ENCODE measurements around the gene GBA3.
A peak's percentile ranks its signal among the peaks of the same experiment; 100 is the strongest.

Gene GBA3

DNA sequence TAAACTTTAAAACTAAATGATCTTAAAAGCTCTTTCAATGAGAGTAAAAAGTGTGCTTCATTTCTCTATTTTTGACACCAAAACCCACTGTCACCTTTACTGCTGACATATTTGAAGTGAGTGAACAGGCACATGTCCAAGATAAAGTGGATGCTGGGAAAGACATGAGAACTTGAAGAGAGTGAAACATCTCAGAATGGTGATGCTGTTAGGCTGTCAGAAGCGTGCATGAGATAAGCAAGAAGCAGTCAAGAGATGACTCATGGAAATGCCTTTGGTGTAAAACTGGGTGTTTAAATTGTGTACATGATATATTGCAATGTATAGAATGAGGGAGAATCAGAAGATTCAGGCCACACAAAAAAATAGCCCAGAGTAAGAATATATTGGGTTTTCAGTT lies 21.8 kb upstream of the GBA3 start:
- no peak for TF ChIP-seq Cebpa-rat (IDR thresholded peaks at IDR 0.05)

DNA sequence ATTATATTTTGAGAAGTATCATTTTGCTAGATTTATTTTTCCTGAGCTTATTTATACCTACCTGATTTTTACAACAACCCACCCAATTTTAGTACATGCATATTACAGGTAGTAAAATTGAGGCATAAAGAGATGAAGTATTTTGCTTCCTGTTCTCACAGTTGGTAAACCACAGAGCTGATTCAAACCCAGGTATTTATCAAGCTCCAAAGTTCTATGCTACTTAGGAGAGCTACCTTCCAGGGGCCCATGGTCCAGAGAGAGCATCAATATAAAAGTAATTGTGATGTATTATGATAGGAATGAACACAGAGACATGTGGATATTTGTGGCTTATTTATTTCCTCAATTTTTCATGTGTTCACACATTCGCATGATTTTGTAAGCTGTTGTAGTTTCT lies 20.2 kb upstream of the GBA3 start:
- no peaks in the 10 kb centered on the region for H3K36me3 ChIP-seq
- peaks cover 27% of the 10 kb centered on the region for H3K4me1 ChIP-seq

More for the DNA sequence above, 21.8 kb upstream of the GBA3 start:
- Histone ChIP-seq H3K27ac (no peak overlapping the region), H3K9me3 (no peaks in the 10 kb centered on the region), H3K4me3 (no peak overlapping the region), H4K20me1 (no peaks in the 10 kb centered on the region), H3K36me3 (no peaks in the 10 kb centered on the region), H3K4me2 (no peak overlapping the region), H3K4me1 (peaks cover 27% of the 10 kb centered on the region), H3K27me3 (no peaks in the 10 kb centered on the region), H3K9ac (no peak overlapping the region)

DNA sequence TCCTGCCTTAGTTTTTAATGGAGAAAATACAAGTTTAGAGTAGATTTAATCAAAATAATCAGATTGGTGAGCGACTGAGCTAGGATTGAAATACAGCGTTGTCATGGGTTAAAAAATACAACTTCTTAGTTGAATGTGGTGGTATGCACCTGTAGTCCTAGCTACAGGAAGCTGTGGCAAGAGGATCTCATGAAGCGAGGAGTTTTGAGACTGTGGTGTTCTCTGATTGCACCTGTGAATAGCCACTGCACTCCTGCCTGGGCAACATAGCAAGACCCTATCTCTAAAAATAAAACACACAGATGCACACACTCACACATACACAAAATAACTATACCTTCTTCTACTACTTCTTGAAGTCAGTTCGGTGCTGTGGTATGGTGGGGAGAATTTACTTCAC lies 19.8 kb upstream of the GBA3 start:
- Histone ChIP-seq H4K20me1 (no peaks in the 10 kb centered on the region), H3K4me3 (no peak overlapping the region), H3K4me2 (no peak overlapping the region), H3K4me1 (peaks cover 26% of the 10 kb centered on the region), H3K9ac (no peak overlapping the region), H3K36me3 (no peaks in the 10 kb centered on the region), H3K27me3 (no peaks in the 10 kb centered on the region), H3K27ac (no peak overlapping the region), H3K9me3 (no peaks in the 10 kb centered on the region)
- TF ChIP-seq Cebpa-rat (IDR thresholded peaks at IDR 0.05), result no peak

More for the DNA sequence above, 20.2 kb upstream of the GBA3 start:
- Histone ChIP-seq H3K9ac (no peak overlapping the region), H3K4me3 (no peak overlapping the region), H3K27me3 (no peaks in the 10 kb centered on the region), H3K27ac (no peak overlapping the region), H3K4me2 (no peak overlapping the region), H3K9me3 (no peaks in the 10 kb centered on the region), H4K20me1 (no peaks in the 10 kb centered on the region)
- TF ChIP-seq Cebpa-rat (IDR thresholded peaks at IDR 0.05), result no peak

DNA sequence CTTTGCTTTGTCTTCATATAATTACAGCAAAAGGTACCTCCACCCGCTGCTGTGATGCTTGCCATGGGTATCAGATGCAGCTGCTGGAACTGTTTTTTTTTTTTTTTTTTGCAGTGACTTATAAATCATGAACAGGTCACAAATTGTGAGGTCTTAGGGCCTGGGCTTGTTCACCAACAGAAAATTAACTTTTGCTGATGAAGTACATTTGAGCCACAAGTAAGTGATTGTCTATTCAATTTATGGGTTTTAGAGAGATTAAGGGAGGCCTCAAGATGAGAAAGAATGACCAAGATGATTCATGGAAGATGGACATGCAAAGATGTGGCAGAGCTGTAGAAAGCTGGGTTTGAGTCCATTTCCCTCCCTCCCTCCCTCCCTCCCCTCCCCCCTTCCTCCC lies 18.0 kb upstream of the GBA3 start:
- Histone ChIP-seq H3K27ac (no peak overlapping the region), H3K4me3 (no peak overlapping the region), H3K9ac (no peak overlapping the region), H3K9me3 (no peaks in the 10 kb centered on the region), H3K27me3 (no peaks in the 10 kb centered on the region), H3K36me3 (no peaks in the 10 kb centered on the region), H4K20me1 (no peaks in the 10 kb centered on the region), H3K4me1 (peaks cover 12% of the 10 kb centered on the region), H3K4me2 (no peak overlapping the region)
- no peak for TF ChIP-seq Cebpa-rat (IDR thresholded peaks at IDR 0.05)

DNA sequence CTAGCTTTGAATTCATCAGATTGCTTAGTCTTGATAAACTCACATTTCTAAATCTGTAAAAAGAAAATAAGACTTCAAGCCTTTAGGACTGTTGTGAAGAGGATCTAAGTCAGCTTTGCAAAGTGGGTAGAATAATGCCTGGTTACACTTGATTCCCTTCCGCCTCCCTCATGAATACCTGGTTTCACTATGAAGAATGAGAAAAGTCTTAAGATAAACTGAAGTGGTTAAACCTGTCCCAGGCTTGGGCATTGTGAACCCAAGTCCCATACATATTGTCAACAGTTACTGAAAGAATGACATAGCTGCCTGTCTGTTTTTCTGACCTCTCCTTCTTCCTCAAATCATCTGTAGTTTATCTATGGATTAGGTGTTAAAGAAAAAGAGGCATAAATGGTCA lies 16.7 kb upstream of the GBA3 start:
- Histone ChIP-seq H3K36me3 (no peaks in the 10 kb centered on the region), H3K4me2 (no peak overlapping the region), H3K9ac (no peak overlapping the region), H3K27ac (no peak overlapping the region), H3K4me1 (peaks cover 14% of the 10 kb centered on the region; the same call in 1 of the 2 replicates), H3K27me3 (no peaks in the 10 kb centered on the region), H3K4me3 (no peak overlapping the region), H3K9me3 (no peaks in the 10 kb centered on the region), H4K20me1 (no peaks in the 10 kb centered on the region)
- TF ChIP-seq Cebpa-rat (IDR thresholded peaks at IDR 0.05), result no peak

DNA sequence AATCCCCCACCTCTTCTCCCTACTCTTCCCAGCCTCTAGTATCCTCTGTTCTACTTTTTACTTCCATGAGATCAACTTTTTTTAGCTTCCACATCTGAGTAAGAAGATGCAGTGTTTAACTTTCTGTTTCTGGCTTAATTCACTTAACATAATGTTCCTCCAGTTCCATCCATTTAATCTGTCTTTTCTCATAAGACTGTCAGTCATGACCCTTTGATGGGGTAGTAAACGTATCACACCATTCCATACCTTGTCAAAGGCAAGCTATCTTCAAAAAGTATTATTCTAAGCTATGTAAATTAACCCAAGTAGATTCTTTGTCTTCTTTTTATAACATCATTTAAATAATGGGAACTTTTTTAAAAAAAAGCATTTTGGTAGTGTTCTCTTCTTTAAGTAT lies 15.0 kb upstream of the GBA3 start:
- Histone ChIP-seq H4K20me1 (no peaks in the 10 kb centered on the region), H3K27ac (no peak overlapping the region), H3K4me3 (no peak overlapping the region), H3K4me1 (peaks cover 12% of the 10 kb centered on the region; the same call in 1 of the 2 replicates), H3K36me3 (no peaks in the 10 kb centered on the region), H3K4me2 (no peak overlapping the region), H3K9ac (no peak overlapping the region), H3K27me3 (no peaks in the 10 kb centered on the region), H3K9me3 (no peaks in the 10 kb centered on the region)
- no peak for TF ChIP-seq Cebpa-rat (IDR thresholded peaks at IDR 0.05)

DNA sequence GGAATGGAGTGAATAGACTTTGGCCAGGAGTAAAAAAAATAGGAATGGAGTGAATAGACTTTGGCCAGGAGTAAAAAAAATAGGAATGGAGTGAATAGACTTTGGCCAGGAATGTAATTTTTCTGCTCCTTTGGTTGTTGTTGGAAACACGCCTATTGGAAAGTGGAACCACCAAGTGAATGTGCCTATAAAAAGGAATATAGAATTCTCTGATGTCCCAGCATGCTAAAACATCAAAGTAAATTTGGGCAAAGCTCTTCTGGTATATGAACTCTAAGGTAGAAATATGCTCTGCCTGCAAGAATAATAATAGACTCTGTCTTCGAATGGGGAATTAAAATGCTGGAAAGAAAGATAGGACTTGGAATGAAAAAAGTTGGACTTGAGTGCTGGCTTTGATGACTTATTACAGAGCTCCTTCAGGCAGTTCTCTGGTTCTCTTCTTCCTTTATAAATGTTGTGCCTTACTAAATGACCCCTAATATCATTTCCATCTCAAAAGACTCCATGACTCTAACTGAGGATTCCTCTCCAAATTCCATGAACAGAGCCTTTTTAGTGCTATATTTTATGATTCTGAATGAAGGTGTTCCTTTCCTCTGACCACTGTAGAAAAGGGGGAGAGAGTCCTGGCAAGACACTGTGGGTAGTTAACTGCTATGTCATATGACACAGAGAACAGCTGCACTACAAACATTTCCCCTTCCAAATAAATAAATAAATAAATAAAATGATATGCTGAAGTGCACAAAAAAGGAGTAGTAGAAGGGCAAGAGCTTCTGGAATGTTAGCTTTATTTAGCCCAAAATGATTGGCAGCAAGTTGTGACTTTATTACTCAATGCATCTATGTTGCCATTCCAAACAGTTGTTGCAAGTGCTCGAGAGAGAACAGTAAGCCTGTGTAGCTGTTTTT lies 13.5 kb upstream of the GBA3 start:
- Histone ChIP-seq H3K4me2 (no peak overlapping the region), H3K9me3 (no peaks in the 10 kb centered on the region)

DNA sequence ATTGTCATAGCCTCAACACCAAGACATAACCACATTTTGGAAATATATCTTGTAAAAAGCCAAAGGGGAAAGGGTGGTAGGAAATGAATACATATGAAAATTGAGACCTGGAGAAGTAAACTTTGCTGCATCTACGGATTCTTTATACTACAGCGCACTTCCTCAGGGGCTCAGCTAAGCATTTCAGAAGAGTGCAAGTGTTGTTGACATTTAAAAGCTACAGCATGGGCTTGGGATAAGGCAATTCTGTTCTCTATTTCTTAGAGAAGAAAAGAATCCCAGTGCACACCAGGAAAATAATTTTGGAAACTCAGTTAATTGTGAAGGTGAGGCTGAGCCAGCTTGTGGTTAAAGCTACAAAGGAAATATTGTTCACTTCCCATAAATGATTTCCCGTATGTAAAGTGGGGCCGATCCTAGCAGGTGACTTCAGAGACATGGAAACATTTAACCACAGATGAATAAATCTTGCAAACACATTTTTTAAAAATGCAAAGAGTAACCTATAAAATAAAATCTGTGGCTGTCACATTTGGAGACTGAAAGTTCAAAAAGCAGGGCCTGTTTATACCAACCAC lies 12.6 kb upstream of the GBA3 start:
- Histone ChIP-seq H3K9ac (no peak overlapping the region), H3K4me3 (no peak overlapping the region), H3K4me1 (peaks cover 6% of the 10 kb centered on the region; the same call in 1 of the 2 replicates), H4K20me1 (no peaks in the 10 kb centered on the region), H3K27ac (no peak overlapping the region), H3K27me3 (no peaks in the 10 kb centered on the region), H3K36me3 (no peaks in the 10 kb centered on the region), H3K4me2 (peak overlapping the region; percentile 1; the same call in 1 of the 2 replicates), H3K9me3 (no peaks in the 10 kb centered on the region)
- no peak for TF ChIP-seq Cebpa-rat (IDR thresholded peaks at IDR 0.05)

More for the DNA sequence above, 13.5 kb upstream of the GBA3 start:
- Histone ChIP-seq H3K4me1 (peaks cover 6% of the 10 kb centered on the region; the same call in 1 of the 2 replicates), H4K20me1 (no peaks in the 10 kb centered on the region), H3K36me3 (no peaks in the 10 kb centered on the region), H3K4me3 (no peak overlapping the region), H3K9ac (no peak overlapping the region), H3K27me3 (no peaks in the 10 kb centered on the region), H3K27ac (no peak overlapping the region)
- no peak for TF ChIP-seq Cebpa-rat (IDR thresholded peaks at IDR 0.05)

DNA sequence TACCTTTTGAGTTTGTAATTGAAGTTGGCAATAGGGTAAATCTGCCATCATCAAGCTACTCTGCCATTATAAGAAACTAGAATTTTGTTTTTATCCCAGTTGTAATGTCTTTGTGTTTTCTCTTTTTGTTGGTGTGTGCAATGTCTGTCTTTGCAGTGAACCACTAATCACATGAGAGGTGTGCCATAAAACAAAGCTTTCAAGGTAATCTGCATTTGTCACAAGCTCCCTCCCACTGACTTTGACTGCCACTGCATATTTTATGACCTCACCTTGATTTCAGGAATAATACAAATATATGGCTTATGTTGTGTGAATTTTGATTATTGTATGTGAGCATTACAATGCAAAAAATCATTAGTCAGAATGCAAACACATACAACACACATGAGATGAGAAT lies 9.0 kb upstream of the GBA3 start:
- H3K27me3 ChIP-seq, result no peaks in the 10 kb centered on the region
- peaks cover 6% of the 10 kb centered on the region; the same call in 1 of the 2 replicates for H3K4me1 ChIP-seq
- no peaks in the 10 kb centered on the region for H3K36me3 ChIP-seq
- no peaks in the 10 kb centered on the region for H4K20me1 ChIP-seq
- no peak overlapping the region for H3K4me2 ChIP-seq
- TF ChIP-seq Cebpa-rat (IDR thresholded peaks at IDR 0.05), result no peak
- no peak overlapping the region for H3K4me3 ChIP-seq
- no peak overlapping the region for H3K9ac ChIP-seq
- H3K9me3 ChIP-seq, result no peaks in the 10 kb centered on the region
- no peak overlapping the region for H3K27ac ChIP-seq

DNA sequence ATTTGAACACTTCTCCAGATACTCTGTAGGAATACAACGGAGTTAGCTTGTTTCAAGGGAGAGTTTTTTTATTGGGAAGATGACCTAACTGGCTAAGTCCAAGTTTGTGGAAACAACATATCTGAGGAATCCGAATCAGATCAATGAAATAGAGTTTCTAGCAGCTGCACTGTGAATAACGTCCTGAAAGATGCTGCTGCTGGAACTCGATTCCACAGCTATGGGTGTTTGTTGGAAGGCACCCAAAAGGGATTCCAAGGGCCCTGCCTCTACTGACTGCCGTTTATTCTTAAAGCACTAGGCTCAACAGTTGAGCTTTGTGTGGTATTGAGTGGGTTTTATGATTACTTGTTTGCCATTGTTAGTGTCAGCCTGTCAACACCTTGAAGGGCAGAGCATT lies 6.6 kb upstream of the GBA3 start:
- H3K27ac ChIP-seq, result no peak overlapping the region
- no peak overlapping the region for H3K9ac ChIP-seq
- H3K36me3 ChIP-seq, result no peaks in the 10 kb centered on the region
- TF ChIP-seq Cebpa-rat (IDR thresholded peaks at IDR 0.05), result no peak
- no peaks in the 10 kb centered on the region for H4K20me1 ChIP-seq
- H3K4me2 ChIP-seq, result no peak overlapping the region
- no peaks in the 10 kb centered on the region for H3K4me1 ChIP-seq
- H3K9me3 ChIP-seq, result no peaks in the 10 kb centered on the region
- no peak overlapping the region for H3K4me3 ChIP-seq
- no peaks in the 10 kb centered on the region for H3K27me3 ChIP-seq

Data from BLaER1 (cell line).